COLO668 (cell line): ENCODE measurements around the gene DCXR.

ENCODE experiments used
- DNase-seq: peaks from one replicate; lab custom pipeline; 2025; ENCODE audit not compliant: unreplicated experiment; lab: John Stamatoyannopoulos, UW

The DCXR gene

GRCh38 chr17:82024859-82025258, 12.6 kb downstream of the DCXR start:
- DNase-seq, result no peak

- DNase-seq, result peak; percentile 43
These were observed 13.9 kb downstream of the DCXR start for GRCh38 chr17:82023447-82024241.

GRCh38 chr17:82022981-82023446, 14.5 kb downstream of the DCXR start, which contains the start of gene LRRC45:
LRRC45 (plus strand) TSS chr17:82023305; CDS start chr17:82023644, 339 bp downstream.
- DNase-seq, result peak; percentile 99

- peak; percentile 28 for DNase-seq
These were observed 15.1 kb downstream of the DCXR start, which contains the start of gene CENPX for GRCh38 chr17:82022310-82022980. CENPX (minus strand) TSS chr17:82022878; CDS start chr17:82022861, 17 bp downstream.

GRCh38 chr17:82021900-82022309, 15.6 kb downstream of the DCXR start:
- peak; percentile 28 for DNase-seq

GRCh38 chr17:82021107-82021899, 16.2 kb downstream of the DCXR start:
- DNase-seq, result peak; percentile 64

GRCh38 chr17:82020572-82021106, 16.9 kb downstream of the DCXR start:
- no peak for DNase-seq

- DNase-seq, result peak; percentile 45
These were observed 17.6 kb downstream of the DCXR start for GRCh38 chr17:82019690-82020571.

- DNase-seq, result no peak
These were observed 18.4 kb downstream of the DCXR start for GRCh38 chr17:82018989-82019689.

- DNase-seq, result peak; percentile 57
These were observed 19.1 kb downstream of the DCXR start for GRCh38 chr17:82018152-82018988.

GRCh38 chr17:82017612-82018151, 19.8 kb downstream of the DCXR start:
- DNase-seq, result no peak

- DNase-seq, result no peak
These were observed 20.5 kb downstream of the DCXR start for GRCh38 chr17:82016875-82017459.

GRCh38 chr17:82016061-82016874, 21.2 kb downstream of the DCXR start:
- no peak for DNase-seq

- no peak for DNase-seq
These were observed 22.1 kb downstream of the DCXR start for GRCh38 chr17:82015311-82015971.

- no peak for DNase-seq
These were observed 22.6 kb downstream of the DCXR start for GRCh38 chr17:82014971-82015310.

GRCh38 chr17:82014432-82014831, 23.1 kb downstream of the DCXR start:
- no peak for DNase-seq
